GM18517 (cell line): ENCODE data around the gene ARAF.

Experiments
- ATAC-seq: cut with Tn5 transposase; IDR thresholded peaks from one replicate; pipeline ENCODE4 v1.9.1; 2021; ENCODE audit warnings: mild to moderate bottlenecking, moderate library complexity; ENCODE audit not compliant: unreplicated experiment

Gene ARAF

DNA sequence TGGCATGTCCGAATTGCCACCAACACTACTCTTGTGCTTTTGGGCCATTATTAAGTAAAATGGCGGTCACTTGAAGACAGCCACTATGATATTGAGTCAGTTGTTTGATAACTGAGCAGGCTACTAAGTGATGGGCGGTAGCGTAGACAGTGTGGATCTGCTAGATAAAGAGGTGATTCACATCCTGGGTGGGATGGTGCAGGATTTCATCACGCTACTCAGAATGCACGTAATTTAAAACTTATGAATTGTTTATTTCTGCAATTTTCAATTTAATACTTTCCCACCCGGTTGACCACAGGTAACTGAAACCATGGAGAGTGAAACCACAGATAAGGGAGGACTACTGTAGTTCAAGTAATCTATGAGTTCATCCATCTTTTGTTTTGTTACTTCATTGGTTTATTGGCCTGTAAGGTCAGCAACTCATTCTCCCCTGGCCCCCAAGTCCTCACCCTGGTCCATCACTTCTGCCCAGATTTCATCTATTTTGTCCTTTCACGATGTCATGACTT is 2.9 kb downstream of the ARAF start:
- no peak for ATAC-seq

DNA sequence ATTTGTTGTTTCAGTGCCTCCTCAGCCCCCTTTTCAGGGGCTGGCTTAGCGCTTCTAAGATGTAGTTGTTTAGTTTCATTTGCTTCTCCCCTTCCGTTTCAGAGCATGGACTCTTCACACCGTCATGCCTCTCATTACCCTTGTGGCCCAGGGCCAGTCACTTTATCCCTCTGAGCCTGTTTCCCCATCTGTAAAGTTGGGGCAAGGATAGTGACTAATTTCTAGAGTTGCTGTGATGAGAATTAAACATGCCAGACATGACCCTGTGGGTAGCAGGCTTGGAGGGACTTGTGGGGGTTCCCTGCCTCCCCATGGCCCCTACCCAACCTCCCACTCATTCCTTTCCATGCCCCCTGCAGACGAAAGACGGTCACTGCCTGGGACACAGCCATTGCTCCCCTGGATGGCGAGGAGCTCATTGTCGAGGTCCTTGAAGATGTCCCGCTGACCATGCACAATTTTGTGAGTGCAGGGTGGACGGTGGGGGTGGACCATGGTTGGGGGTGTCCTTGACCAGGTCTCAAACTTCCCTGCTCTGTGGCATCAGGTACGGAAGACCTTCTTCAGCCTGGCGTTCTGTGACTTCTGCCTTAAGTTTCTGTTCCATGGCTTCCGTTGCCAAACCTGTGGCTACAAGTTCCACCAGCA is 3.6 kb downstream of the ARAF start:
- no peak for ATAC-seq

- no peak for ATAC-seq
These were observed 5.8 kb downstream of the ARAF start for GRCh38 chrX:47566841-47567240.

- no peak for ATAC-seq
These were observed 7.8 kb downstream of the ARAF start for GRCh38 chrX:47568656-47569295.

GRCh38 chrX:47570794-47571193 is 9.8 kb downstream of the ARAF start:
- no peak for ATAC-seq

GRCh38 chrX:47571215-47571614 is 10.2 kb downstream of the ARAF start:
- no peak for ATAC-seq

DNA sequence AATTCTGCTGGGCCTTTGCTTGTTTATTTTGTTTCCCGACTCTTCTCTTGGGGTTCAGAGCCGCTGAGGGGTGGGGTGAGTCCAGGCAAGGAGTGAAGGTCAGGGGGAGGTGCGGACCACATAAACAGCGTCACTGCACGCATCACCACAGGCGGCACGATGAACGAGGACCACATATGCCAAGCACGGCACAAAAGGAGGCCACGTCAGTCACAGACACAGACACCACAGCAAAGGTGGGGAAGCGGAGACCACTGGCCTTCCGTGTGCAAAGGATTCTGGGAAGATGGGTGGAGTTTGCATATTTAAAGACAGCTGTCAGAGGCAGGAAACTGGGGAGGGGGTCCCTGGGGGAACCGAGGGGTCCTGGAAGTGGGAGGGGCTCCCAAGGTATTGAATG is 10.9 kb downstream of the ARAF start:
- no peak for ATAC-seq

DNA sequence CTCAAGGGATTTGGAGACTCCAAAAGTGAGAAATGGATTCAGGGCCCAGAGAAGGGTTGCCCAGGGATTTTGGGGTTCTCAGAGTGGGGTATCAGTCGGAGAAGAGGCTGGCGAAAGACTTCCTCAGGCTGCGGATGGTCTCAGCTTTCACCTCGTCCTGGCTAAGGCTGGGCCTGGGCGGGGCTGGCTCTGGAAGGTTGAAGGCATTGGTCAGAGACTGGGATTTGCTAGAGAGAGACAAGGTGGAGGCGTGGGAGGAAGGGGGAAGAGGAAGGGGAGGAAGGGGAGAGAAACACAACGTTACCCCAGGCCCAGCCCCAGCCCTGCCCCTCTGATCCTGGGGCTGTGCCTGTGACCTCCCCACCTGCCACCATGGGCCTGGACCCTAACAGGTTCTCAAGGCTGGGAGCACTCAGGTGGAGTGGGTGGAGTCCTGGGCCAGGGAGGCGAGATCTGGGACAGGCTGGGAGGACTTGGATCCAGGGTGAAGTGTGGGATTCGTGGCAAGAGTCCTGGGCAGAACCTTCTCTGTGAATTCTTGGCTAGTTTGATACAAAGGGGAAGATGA is 11.9 kb downstream of the ARAF start:
- ATAC-seq, result no peak

GRCh38 chrX:47573341-47574075 is 12.5 kb downstream of the ARAF start:
- no peak for ATAC-seq

DNA sequence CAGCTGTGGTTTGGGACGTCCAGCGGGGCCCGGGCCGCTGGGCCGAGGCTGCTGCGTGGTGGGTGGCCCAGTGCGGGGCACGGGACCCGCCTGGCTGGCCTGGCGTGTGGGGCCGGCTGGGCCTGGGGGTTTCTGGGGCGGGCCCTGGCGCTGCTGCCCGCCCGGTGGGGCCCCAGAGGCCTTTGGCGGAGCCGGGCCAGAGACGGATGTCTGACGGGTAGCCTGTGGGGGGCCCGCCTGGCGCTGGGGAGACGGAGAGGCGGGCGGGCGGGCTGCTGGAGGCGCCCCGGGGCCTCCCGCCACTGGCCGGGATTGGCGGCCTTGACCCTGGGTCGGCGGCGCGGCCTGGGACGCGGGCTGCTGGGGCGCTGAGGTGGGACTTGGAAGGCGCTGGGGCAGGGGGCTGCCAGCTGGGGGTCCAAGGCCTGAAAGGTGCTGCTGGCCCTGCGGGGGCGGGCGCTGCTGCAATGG is 13.1 kb downstream of the ARAF start:
- no peak for ATAC-seq

- no peak for ATAC-seq
These were observed 13.7 kb downstream of the ARAF start for GRCh38 chrX:47574547-47575301.

DNA sequence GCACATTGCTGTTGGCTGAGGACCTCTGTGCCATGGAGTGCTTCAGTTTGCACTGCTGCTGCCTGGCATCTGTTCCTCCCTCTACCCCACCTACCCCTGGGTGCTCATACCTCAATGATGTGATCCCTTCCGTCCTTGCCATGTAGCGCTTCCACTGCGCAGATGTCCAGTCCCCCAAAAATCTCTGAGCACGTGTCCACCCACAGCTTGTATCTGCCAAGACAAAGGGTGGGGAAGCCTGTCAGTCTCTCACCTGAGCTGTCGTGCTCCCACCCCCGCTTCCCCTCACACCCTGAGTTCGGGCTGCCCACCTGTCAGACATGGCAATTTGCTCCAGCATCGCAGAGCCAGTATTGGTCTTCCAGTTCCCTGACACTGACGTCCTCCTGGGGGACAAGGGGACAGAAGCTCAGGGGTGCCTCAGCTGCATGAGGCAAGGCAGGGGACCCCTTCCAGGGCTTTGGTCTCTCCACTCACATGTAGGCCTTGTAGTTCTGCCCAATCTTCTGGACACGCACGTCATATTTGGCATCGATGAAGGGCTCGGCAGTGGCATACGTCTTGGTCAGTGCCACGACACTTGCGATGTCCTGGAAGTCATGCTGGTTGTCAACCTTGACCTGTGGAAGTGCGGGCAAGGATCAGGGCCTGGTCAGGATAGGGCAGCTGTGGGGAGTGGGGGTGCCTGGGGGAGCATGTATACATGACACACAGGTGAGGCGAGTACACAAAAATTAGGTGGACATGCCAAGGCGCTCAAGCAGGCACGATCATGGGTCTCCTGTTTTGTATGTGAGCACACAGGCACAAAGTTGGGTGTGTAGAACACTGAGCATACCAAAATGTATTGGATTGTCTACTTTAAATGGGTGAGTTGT is 15.3 kb downstream of the ARAF start:
- ATAC-seq, result no peak

- ATAC-seq, result no peak
These were observed 16.4 kb downstream of the ARAF start for GRCh38 chrX:47577424-47577823.

- ATAC-seq, result no peak
These were observed 16.9 kb downstream of the ARAF start for GRCh38 chrX:47577901-47578300.

GRCh38 chrX:47578692-47579091 is 17.7 kb downstream of the ARAF start:
- no peak for ATAC-seq

- ATAC-seq, result no peak
These were observed 18.5 kb downstream of the ARAF start for GRCh38 chrX:47579537-47579936.

- peak; percentile 78 for ATAC-seq
These were observed 21.0 kb downstream of the ARAF start, which contains the start of gene TIMP1 for GRCh38 chrX:47581731-47582647. TIMP1 (plus strand) TSS chrX:47582436; CDS start chrX:47583416, 980 bp downstream.

GRCh38 chrX:47583240-47583861 is 22.3 kb downstream of the ARAF start:
- no peak for ATAC-seq
